ENCODE measurements around the gene DMGDH.

Gene DMGDH

DNA sequence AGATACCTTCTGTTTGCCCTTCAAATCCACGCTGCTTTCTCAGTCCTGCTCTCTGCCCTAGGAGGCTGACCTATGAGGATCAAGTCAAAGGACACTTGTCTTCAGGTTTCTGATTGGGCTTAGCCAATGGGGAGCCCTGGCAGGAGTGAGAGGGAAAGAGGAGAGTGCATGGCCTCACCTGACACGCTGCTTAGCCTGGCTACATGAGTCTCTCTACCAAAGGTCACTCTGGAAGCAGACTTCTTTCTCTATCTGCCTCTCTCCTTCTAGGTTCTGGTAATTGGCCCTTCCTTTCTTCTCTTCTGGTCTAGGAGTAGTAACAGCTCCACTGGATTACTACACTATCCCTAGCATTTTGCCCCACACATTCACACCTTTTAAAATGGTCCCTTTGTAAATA, 97.5 kb downstream of the DMGDH start:
- FAIRE-seq, result no peak

GRCh38 chr5:78968781-78969180, 100.7 kb downstream of the DMGDH start:
- no peak for FAIRE-seq

DNA sequence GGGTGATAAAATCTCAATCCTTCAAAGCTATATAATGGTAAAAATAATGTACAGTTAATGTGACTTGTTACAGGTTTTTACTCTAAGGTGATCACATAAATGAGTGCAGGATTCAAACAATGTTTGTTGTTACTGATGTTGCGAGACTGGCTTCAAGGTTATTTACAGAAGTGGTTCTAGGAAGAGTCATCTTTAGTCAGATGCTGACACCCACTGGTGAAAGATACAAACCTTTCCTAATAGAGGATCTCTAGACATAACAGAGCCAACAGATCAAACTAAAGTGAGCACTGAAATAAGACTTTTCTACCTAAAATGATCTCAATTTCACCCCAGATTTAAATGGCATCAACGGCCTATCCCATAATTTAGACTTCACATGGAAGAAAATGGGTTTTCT, 104.6 kb downstream of the DMGDH start:
- peak; percentile 91 for FAIRE-seq

GRCh38 chr5:78961743-78962142, 107.7 kb downstream of the DMGDH start:
- no peak for FAIRE-seq

DNA sequence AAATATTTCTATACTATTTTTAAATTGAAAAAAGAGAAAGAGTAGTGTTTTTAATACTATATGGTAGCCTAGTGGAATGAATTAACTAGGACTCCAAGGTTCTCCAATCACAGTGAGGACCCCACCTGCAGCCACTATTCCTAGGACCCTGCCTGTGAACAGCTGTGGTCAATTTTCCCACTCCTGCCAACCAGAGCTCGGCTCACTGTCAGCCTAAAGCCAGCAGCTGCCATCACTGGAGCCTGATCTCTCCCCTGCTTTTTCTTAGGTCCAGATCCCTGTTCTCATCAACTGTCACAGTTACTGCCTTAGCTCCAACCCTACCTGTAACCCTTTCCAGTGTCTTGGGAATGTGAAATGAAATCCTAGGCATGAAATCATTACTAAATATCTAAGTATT, 109.7 kb downstream of the DMGDH start:
- FAIRE-seq, result no peak

DNA sequence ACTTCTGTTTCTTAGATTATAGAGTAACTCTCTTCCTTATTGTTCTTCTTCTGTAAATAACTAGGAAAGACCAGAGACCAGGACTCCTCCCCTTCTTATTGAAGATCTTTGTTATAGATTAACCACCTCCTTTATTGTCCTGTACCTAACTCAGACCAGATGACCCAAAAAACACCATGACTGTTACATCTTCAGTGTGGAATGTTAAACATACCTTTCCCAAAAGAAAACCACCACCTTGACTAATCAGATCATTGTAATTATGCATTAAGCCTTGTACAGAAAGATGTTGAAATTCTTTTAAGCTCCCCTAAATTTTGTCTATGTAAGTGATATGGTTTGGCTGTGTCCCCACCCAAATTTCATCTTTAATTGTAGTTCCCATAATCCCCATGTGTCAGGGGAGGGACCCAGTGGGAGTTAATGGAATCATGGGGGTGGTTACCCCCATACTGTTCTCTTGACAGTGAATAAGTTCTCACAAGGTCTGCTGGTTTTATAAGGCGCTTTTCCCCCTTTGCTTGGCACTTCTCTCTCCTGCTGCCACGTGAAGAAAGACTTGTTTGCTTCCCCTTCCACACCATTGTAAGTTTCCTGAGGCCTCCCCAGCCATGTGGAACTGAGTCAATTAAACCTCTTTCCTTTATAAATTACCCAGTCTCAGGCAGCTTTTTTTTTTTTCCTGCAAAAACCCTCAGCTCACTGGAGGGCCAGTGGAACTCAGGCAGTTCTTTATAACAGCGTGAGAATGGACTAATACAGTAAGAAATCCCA, 110.6 kb downstream of the DMGDH start:
- FAIRE-seq, result no peak

DNA sequence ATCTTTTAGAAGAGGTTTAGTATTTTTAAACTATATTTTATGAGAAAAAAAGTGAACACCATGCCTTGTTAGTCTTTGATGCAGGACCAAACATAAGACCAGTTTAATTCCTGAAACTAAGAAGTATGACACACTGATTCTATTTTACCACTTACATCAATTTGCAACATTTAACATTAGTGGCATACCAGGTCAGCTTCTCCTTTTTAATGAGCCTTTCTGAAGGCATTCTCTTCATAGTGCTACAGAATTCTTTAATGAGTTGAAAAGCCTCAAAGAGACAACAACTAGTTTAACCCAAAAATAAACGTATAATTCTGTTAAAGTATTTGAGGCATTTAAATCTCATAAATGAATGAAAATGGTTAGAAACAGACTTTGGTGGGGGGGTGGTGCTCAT, 112.6 kb downstream of the DMGDH start:
- no peak for FAIRE-seq

DNA sequence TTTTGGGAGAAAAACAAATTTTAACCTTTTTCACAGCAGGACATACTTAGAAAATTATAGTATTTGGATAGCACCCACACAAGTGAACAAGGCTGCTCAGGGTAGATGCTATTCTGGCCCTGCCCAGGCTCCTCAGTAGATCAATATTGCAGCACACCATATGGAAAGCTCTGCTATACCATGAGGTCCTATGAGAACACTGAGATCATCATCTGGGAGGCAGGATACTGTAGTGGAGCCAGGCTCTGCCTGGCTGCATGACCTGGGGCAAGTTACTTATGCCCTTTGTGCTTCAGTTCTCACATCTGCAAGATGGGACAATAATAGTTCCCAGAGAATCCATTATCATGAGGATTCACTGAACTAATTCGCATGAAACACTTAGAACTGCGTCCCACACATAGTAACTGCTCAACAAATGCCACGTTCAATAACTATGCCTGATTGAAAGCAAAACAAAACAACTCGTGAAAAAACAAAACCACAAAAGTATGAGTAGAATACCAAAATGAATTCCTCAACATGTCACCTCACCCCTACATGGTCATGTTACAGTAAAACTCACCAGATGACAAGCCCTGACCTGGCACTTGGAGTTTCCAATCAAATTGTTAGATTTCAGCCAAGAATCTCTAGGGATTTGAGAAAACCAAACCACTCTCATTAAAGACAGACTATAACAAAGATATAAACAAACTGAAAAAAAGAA, 116.2 kb downstream of the DMGDH start:
- no peak for FAIRE-seq

Data from islet of Langerhans (tissue), 1 donor.